D721Med (cell line): ENCODE results near the gene CPEB3.

Experiments
- DNase-seq: peaks from one replicate; pipeline ENCODE4 v3.0.0; 2011; ENCODE audit warnings: low spot score; ENCODE audit not compliant: insufficient read length
- FAIRE-seq: peaks from 2 replicates; lab custom pipeline; 2011; peaks lifted over from hg19 to GRCh38; lab: Jason Lieb, UNC
- TF ChIP-seq, protein P1 (sequence below): IDR thresholded peaks from 2 replicates; pipeline ENCODE4 v1.5.1; 2012; ENCODE audit warnings: mild to moderate bottlenecking, control low read depth; ENCODE audit not compliant: insufficient read depth; ENCODE audit errors: missing control alignments

Gene CPEB3

DNA sequence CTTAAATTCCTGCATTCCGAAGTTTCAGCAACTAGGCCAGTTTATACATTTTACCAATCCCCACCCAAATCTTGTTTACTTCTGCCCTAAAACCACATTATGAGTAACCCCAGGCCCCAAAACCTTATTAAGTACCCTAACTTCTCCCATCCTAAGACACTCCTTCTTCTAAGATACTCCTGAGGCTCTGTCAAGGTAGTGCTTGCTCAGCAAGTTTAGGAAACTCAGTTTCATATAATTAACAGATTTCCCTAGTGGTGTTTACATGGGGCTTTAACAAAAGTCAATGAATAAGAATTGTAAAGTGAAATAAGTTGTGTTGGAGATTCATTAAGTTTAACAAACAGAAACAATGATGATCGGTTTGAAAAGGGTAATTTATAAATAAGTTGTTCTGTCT lies 77.8 kb downstream of the CPEB3 start:
- no peak for DNase-seq
- TF ChIP-seq, protein P1, sequence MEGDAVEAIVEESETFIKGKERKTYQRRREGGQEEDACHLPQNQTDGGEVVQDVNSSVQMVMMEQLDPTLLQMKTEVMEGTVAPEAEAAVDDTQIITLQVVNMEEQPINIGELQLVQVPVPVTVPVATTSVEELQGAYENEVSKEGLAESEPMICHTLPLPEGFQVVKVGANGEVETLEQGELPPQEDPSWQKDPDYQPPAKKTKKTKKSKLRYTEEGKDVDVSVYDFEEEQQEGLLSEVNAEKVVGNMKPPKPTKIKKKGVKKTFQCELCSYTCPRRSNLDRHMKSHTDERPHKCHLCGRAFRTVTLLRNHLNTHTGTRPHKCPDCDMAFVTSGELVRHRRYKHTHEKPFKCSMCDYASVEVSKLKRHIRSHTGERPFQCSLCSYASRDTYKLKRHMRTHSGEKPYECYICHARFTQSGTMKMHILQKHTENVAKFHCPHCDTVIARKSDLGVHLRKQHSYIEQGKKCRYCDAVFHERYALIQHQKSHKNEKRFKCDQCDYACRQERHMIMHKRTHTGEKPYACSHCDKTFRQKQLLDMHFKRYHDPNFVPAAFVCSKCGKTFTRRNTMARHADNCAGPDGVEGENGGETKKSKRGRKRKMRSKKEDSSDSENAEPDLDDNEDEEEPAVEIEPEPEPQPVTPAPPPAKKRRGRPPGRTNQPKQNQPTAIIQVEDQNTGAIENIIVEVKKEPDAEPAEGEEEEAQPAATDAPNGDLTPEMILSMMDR: no peak
- no peak for FAIRE-seq

DNA sequence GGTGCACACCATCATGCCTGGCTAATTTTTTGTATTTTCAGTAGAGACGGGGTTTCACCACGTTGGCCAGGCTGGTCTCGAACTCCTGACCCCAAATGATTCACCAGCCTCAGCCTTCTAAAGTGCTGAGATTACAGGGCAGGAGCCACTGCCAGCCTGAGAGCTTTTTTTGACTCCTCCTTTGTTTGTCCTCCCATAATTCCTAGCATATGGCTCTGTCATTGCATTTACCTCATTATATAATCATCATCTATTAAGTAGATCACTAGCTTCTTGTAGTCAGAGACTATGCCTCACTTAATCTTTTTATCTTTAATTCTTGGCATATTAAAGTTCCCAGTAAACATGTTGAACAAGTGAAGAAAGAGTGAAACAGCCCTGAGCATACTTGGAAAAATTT lies 82.1 kb downstream of the CPEB3 start:
- no peak for FAIRE-seq
- TF ChIP-seq, protein P1: no peak
- no peak for DNase-seq

DNA sequence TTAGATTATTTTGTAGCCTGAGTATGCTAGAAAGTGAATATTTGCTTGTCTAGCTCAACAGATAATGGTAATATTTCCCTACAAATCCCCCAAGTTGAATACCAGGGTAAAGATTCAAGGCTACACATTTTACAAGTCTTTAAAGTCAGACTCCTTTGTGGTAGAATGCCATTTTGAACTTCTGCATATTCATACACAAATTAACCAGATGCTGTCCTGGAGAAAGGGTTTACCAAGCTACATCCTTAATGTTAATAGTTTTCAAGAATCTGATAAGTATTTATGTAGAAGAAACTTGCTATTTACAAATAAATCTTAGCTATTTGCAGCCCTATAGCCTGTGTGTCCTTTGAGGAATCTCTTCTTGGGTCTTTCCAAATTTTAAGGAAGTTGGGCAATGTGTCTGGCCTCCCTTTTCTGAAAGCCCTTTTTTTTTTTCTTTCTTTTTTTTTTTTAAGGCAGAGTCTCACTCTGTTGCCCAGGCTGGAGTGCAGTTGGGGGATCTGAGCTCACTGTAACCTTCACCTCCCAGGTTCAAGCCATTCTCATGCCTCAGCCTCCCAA lies 82.6 kb downstream of the CPEB3 start:
- FAIRE-seq: no peak
- no peak for DNase-seq
- TF ChIP-seq, protein P1: no peak

DNA sequence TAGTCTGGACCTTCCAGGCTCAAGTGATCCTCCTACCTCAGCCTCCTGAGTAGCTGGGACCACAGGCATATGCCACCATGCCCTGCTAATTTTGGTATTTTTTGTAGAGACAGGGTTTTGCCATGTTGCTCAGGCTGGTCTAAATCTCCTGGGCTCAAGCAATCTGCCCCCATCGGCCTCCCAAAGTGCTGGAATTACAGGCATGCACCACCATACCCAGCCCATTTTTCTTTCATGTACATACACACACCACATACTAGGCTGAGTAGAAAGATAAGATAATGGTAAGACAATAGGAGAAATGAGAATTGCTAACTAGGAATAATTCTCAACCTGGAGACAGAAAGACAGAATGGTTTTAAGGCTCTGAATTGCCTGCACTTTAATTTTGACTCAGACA lies 83.8 kb downstream of the CPEB3 start:
- DNase-seq (no peak), FAIRE-seq (no peak)
- TF ChIP-seq, protein P1: no peak

DNA sequence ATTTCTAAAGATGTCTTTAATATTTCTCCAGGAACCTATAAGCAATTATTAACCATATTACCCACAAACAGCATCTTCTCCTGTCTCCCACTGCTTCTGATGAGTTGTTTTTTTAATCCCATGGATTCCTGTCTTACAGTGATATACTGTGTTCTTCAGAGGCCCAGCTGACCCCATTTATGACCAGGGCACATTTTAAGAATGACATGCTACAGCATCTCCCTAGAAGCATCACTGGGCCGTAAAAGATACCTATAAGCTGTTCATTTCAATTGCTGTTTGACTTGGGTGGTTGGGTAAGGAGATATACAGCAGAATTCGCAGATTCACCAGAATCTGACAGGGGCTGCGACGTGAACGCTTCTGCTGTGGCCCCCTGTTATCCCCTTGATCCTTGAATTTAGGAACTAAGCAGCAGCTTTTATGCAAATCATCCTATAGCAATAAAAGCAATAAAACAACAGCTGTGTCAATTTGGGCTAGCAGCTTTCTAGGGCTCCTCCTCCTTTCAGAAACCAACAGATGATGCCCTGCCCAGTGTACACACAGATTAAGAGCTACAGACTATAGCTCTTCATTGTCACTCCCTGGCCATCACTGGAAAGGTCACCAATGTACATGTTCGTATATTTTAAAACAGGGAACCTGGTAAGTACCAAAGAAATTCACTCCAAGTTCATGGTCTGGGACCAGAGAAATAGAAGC lies 86.8 kb downstream of the CPEB3 start:
- DNase-seq: no peak
- TF ChIP-seq, protein P1: no peak
- FAIRE-seq: peak; percentile 63

DNA sequence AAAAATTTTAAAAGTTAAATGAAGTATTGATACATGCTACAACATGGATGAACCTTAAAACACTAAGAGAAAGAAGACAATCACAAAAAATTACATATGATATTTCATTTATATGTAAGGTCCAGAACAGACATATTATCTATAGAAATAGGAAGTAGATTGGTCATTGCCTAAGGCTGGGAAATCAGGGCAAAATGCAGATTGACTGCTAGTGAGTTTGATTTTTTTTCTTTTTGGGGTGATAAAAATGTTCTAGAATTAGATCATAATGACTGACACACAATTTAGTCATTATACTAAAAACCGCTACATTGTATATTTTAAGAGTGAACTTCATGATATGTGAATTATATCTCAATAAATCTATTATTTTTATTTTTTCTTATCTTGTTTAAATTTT lies 88.3 kb downstream of the CPEB3 start:
- no peak for FAIRE-seq
- TF ChIP-seq, protein P1: no peak
- DNase-seq: no peak

DNA sequence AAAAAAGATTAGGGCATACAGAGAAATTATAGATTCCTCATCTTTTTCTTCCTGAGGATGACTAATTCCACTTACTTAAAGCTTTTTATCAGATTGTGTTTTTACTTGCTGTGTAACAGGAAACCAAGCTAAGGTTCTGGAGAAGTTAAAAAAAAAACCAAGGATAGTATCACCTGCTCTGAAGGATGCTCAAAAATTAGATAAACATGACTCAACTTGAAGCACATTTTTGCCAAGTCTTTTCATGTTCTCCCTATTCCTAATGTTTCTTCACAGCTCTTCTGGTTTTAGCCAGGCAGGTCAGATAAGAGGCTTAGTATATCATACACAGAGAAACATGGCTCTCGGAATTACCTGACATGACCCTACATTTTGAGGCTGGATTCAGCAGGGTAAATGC lies 90.3 kb downstream of the CPEB3 start:
- FAIRE-seq (peak; percentile 77), DNase-seq (no peak)
- TF ChIP-seq, protein P1: no peak
